Inflammatory macrophage (primary cell): ENCODE results near the gene ATP11A.
"Not testable (repeated sequence)": the region's sequence is repeated elsewhere in the genome, so short reads cannot be mapped to it uniquely, and the experiment has no call there.

Experiments used
- DNase-seq, 2 donors: peaks; one replicate each; pipeline ENCODE4 v3.0.0-alpha.2; 2020 to 2022

Gene ATP11A

GRCh38 chr13:112822851-112823250, 133.0 kb downstream of the ATP11A start:
- no peak for DNase-seq

GRCh38 chr13:112824429-112824828, 134.6 kb downstream of the ATP11A start:
- DNase-seq = no peak

- no peak for DNase-seq
Observed at GRCh38 chr13:112825071-112825470, 135.2 kb downstream of the ATP11A start.

- no peak for DNase-seq
Observed at GRCh38 chr13:112825875-112826274, 136.0 kb downstream of the ATP11A start.

- DNase-seq = no peak
Observed at GRCh38 chr13:112826565-112826964, 136.7 kb downstream of the ATP11A start.

GRCh38 chr13:112828082-112828699, 138.4 kb downstream of the ATP11A start:
- no peak for DNase-seq

- DNase-seq = no peak
Observed at GRCh38 chr13:112828756-112829155, 138.9 kb downstream of the ATP11A start.

GRCh38 chr13:112831196-112831595, 141.4 kb downstream of the ATP11A start:
- DNase-seq = no peak

GRCh38 chr13:112831801-112832200, 142.0 kb downstream of the ATP11A start:
- DNase-seq = no peak

- no peak for DNase-seq
Observed at GRCh38 chr13:112832811-112833210, 143.0 kb downstream of the ATP11A start.

GRCh38 chr13:112833551-112834257, 143.9 kb downstream of the ATP11A start:
- no peak for DNase-seq

GRCh38 chr13:112835344-112835743, 145.5 kb downstream of the ATP11A start:
- DNase-seq = no peak

- no peak for DNase-seq
Observed at GRCh38 chr13:112835796-112836195, 146.0 kb downstream of the ATP11A start.

- DNase-seq = no peak
Observed at GRCh38 chr13:112836940-112837339, 147.1 kb downstream of the ATP11A start.

GRCh38 chr13:112837371-112838037, 147.7 kb downstream of the ATP11A start:
- DNase-seq = no peak

GRCh38 chr13:112838038-112838841, 148.4 kb downstream of the ATP11A start:
- no peak for DNase-seq

GRCh38 chr13:112838842-112839117, 148.9 kb downstream of the ATP11A start:
- no peak for DNase-seq

GRCh38 chr13:112839356-112840105, 149.7 kb downstream of the ATP11A start:
- no peak for DNase-seq

GRCh38 chr13:112840472-112841302, 150.8 kb downstream of the ATP11A start:
- no peak for DNase-seq

- not testable (repeated sequence) for DNase-seq
Observed at GRCh38 chr13:112841303-112842015, 151.6 kb downstream of the ATP11A start.

GRCh38 chr13:112842343-112842856, 152.6 kb downstream of the ATP11A start:
- no peak for DNase-seq
